GM19395 (cell line): ENCODE results near the gene PDLIM3.
"Not testable (repeated sequence)": the region's sequence is repeated elsewhere in the genome, so short reads cannot be mapped to it uniquely, and the experiment has no call there.

Experiments
- ATAC-seq: cut with Tn5 transposase; IDR thresholded peaks from one replicate; pipeline ENCODE4 v1.9.1; 2021; ENCODE audit warnings: mild to moderate bottlenecking, moderate library complexity; ENCODE audit not compliant: unreplicated experiment

Gene PDLIM3, protein sequence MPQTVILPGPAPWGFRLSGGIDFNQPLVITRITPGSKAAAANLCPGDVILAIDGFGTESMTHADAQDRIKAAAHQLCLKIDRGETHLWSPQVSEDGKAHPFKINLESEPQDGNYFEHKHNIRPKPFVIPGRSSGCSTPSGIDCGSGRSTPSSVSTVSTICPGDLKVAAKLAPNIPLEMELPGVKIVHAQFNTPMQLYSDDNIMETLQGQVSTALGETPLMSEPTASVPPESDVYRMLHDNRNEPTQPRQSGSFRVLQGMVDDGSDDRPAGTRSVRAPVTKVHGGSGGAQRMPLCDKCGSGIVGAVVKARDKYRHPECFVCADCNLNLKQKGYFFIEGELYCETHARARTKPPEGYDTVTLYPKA

DNA sequence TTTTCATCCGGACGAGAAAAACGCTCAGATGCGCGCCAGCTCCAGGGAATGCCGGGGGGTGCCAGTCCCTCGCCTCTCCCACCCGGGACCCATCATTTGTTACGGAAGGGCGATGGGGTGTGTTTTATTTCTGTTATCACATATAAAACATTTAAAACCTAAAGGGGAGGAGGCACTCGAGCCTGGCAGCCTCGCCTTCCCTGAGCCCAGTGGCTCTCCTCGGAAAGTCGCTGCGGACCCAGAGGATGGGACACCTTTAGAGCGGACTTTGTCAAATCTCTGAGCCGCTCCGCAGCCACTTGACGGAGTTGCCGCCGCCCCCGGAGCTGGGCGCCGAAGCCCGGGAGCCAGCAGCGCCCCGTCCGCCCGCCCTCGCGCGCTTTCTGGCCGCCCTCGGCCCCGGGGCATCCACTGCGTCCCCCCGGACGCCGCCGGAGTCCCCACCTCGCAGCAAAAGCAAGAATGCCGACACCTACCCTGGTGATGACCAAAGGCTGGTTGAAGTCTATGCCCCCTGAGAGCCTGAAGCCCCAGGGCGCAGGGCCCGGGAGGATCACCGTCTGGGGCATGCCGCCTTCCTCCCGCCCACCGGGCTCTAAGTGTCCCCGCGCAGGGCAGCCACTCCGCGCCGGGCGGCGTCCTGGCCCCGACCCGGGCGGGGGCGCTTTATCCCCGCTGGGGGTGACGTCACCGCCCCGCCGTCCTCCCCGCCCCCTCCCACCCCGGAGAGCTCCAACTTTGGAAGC, at the start of gene PDLIM3:
Gene PDLIM3, minus strand, starts transcription at position 642 of the 746 bp plus-strand sequence. Its CDS starts 73 bp downstream, at position 569.
- ATAC-seq, result no peak

DNA sequence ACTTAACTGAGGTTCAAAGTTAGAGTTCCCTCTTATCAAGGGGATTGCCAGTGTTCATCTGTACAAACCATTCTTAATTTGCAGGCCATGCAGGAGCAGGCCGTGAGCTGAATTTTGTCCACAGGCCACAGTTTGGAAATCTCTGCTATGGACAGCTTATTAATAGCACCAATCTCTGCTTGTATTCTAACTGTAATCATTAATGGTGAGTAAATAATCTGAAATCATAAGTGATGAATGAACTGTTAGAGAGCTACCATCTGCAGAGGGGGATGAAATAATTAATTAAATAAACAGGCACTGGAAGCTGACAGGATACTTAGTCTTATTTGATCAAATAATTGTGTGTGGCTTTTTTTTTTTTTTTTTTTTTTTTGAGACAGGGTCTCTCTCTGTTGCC, 48.5 kb upstream of the PDLIM3 start:
- ATAC-seq, result no peak

DNA sequence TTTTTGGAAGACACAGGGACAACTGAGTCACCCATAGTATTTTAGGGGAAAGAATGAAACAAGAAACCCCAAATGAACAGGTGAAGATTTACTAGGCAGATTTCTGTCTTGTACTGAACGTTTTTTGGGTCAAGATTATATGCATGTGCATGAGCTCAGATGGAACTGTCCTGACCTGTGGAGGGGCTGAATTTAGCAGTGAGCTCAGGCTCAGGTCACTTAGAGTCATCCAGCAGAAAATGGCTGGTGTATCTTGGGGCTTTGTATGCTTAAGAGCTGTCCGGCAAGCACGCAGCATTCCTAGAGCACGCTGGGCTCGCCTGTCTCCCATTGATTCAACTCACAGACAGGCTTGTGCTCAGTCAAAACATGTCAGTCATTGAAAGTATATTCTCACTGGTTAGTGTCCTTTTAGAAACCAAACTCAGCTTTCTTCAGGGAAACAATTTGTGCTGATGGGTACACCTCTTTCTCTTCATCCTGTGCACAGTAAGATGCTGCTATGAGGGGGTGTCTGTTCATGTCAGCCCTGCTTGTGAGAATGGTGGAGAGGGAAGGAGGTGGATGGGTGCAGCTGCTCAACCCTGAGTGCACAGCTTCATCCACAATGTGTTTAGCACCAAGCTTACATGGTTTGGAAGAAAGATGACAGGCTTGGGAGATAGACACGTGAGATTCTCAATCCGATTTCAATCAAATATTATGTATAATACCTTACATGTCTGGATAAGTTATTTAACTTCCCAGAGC, 47.5 kb upstream of the PDLIM3 start:
- no peak for ATAC-seq

DNA sequence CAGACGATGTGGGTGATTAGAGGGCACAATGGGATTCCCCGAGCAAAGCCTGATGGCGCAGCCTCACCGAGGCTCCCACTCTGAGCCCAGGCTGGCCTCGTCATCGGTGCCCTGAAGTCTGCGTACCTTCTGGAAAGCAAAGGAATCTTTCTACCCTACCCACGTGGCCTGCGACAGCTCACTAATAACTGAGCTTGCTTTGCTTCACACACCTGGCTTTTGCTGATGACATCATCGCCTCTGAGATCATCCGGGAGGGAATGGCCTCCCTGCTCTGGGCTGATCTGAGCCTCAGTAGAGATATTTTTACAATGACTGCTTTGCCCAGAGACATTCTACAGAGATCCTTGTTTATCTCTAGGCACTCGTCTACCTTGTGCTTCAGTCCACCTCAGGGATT, 45.4 kb upstream of the PDLIM3 start:
- no peak for ATAC-seq

DNA sequence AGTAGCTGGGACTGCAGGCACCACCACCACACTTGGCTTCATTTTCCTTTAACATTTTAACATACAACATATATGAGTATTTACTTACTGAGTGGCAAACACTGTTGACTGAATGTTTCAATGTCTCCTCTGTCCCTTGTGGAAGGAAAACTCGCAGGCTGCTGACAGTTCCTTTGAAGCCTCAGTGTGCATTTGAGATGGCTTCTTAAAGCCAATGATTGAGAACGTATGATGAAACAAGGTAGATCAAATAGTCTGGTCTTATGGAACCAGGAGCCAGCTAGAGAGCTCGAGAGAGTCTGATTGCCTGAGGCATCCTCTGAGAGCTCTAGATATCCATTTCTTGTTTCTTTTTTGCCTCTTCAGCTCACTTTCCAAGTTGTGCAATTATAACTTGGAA, 43.0 kb upstream of the PDLIM3 start:
- ATAC-seq, result no peak

DNA sequence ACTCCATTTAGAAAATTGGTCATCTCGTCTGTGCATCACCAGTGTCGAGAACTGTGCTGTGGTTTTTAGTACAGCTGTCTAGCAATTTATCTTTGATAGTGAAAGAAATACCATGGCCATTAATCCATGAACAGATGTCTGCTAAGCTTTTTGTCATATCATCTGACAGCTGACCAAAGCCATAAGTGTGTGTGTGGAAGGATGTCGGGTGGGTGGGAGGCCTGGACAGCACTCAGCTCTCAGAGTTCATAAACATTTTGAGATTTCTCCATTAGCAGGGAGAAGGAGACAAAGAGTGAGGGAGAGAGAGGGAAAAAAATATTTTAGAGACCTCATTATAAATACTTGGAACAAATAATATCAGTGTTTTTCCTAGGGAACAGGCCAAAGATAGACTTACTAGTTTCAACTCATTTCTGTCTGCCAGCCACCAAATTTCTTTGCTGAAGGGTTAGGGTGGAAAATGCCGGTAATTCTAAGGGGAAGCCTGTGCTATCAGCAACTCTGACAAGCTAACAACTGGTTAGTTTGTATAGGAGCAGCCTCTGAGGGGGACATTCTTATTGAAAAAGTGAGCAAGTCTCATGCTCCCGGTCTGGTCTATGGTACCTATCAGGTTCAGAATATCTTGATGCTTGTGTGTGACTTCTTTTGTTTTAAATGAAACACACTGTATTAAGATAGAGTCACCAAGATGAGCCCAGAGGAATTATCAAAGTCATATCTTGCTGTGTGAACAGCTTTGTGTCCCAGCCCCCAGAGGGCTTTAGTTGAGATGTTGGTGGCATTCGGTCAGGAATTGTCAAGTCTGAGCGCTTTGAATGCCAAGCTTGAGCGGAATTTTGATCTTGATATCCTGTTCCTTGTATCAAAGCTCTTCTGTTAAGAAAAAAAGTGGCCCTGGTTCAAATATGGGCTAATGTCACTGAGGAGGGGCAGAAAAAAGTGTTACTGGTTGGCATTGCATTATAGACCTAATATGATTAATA, 41.9 kb upstream of the PDLIM3 start:
- no peak for ATAC-seq

DNA sequence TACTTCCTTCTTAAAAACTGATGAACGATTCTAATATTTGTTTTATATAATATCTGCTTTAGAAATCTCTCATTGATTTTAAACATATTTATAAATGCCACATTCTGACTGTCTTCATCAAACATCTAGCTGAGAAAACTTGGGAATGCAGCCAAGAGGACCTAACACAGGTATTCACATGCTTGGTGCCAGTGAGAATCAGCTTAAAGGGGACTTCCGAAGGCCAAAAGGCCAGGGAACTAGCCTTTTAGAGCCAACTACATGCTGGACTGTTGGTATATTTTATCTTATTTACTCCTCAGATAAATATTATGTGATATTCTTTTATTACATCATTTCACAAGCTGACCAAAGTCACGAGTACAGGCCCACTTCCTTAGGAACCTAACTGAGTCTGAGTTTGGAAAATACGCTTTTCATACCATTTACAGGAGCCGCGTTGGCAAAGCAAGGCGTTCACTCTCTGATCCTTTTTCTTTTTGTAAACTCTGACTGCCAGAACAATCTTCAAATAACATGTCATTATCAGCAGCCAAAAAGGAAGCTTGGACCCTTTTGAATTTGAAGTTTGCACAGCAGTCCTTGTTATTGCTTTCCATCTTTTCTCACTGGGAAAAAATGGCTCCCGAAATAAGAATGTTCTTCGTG, 41.1 kb upstream of the PDLIM3 start:
- ATAC-seq, result no peak

DNA sequence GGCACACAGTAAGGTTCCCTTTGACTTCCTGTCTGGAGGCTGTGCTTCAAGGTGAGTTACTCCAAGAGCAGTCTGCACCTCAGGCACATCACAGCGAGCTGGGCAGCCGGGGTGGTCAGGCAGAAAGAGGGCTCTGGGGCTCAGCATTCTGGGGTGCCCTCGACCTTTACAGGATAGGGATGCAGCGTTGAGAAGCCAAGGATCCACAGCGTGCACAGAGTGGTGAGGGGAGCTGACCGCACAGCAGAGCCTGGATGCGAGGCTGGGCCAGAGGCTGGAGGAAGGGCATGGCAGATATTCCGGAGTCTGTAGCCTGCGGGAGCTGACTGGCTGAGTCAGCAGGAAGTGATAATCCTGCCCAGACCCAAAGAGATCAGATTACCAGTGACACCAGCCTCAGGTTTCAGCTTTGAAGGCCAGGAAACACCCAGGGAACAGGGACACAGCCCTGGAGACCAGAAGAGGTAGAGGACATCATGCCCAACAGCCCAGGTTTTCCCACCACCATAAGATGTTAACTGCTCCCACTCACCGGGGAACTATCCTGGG, 38.4 kb upstream of the PDLIM3 start:
- no peak for ATAC-seq

DNA sequence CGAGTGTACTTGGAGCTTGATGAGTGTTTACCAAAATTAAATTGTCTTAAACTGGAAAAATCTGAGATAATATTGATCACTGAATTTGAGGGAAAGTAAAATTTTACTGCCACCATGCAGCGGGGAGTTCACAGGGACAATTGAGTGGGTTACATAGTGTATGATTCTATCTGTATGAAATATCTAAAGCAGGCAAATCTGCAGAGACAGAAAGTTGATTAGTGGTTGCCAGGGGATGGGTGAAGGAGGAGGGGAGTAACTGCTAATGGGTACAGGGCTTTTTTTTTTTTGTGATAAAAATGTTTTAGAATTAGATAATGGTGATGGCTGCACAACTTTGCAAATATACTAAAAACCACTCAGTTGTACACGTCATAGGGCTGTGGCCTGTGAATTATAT, 35.4 kb upstream of the PDLIM3 start:
- ATAC-seq, result no peak

DNA sequence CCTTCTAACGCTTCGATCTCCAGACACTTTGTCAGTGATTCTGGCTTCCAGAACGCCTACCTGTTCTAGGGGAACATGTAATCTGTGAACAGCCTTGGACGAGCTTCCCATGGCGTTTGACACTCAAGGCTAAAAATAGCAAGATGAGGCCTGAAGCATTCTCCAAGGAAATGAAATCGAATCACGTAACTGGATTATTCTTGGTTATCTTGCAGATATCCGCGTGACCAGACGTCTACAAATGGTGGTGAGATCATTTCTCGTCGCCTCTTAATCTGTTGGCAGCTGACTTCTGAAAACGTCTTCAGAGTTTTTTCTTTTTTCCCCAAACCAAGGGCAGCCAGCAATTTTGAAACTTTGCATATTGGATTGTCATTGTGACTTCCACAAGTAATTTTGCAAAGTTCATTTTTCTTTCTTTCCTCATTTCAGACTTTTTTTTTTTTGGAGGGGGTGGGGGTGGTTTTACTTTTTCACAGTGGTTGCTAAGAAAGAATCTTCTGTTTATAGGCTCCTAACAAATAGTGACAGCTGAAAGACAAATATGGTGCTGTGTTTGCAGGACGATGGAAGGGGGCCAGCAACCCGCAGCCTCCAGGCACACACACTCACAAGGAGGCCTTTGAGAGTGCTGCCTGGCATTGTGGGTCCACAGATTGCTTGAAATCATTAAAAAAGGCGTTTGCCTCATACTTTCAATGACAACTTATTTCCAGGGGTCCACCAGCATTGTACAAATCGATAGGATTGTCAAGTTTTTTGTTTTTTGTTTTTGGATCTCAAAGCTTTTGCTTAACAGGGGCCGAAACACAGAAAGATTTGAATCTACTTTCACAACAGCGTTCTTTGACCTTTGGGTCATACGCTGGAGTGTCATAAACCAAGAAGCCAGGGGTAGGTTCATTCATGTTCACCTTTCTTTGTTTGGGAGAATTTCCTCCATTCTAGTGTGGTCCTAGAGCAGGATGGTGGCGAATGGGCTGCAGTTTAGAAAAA, 32.4 kb upstream of the PDLIM3 start:
- no peak for ATAC-seq

DNA sequence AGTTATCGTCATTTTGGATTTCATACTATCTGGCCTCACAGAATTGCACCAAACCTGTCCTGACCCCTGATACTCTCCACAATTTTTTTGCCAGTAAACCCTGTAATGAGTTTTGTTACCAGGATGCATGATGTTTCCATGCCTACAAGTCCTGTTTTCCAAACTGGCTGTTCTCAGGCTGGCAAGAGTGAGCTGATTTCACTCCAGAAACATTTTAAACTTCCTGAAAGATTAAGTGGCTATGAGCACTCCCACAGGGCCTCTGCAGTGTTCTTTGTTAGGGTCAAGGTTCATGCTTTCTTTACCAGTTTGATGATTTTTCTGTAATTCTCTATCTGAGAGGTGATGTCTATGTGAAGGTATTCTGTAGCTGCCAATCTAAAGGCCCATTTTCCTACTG, 31.7 kb upstream of the PDLIM3 start:
- ATAC-seq, result no peak

DNA sequence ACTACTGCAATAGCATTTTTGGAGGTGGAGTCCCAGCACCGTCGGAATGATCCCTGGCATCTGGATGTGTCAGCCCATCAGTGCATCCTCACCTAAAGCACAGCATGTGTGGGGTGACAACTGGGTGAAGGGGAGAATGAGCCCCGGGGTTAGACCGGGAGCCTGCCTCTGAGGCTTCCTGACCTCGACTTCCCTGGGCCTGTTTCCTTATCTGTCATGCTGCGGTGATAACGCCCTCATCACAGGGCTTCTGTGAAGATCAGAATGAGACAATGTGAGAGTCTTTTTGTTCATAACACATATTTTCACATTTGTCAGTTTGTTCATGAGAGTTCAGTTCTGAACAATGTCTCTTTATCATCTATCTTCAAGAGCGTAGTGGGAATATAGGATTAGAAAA, 31.1 kb upstream of the PDLIM3 start:
- no peak for ATAC-seq

DNA sequence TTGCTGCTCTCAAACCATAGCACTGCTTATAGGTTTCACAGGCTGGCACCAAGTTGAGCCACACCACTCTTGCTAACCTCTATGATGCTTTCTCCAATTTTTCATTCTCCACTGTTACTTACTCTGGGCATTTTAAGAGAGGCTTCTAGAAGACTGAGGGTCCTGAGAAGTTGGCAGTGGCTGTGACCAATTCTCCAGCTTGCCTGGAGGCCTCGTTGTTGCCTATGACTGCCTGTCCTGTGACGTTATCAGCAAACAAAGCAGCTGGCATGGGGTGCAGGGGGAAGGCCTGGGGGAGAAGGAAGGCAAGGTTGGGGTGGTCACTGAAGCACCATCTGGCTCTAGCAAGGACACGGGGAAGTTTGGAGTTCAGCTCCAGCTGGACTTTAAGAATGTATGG, 30.4 kb upstream of the PDLIM3 start:
- ATAC-seq, result no peak

DNA sequence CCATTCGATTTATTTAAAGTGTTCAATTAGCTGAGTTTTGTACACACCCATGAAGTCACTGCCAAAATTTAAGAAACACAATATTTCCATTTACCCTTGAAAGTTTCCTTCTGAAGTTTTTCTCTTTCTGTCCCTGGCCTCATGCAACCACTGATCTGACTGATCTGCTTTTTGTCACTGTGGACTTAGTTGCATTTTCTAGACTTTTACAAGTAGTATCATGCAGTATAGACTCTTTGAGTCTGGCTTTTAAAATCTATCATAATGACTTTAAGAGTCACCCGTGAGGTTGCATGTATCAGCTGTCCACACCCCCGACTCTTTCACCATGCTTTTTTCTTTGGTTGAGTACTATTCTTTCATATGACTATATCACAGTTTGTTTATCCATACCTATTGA, 29.0 kb upstream of the PDLIM3 start:
- no peak for ATAC-seq

DNA sequence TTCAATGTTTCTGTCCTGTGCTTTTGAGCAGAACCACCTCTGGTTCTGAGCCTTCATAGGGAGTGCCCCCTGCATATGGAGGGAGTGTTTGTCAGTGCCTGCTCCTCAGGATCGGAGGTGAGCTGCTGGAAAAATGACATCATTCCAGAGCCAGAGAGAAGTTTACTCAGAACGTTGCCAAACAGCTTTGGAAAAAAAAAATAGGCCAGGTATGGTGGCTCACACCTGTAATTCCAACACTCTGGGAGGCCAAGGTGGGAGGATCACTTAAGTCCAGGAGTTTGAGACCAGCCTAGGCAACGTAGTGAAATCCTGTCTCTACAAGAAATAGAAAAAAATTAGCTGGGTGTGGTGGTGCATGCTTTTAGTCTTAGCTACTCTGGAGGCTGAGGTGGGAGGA, 27.2 kb upstream of the PDLIM3 start:
- no peak for ATAC-seq

DNA sequence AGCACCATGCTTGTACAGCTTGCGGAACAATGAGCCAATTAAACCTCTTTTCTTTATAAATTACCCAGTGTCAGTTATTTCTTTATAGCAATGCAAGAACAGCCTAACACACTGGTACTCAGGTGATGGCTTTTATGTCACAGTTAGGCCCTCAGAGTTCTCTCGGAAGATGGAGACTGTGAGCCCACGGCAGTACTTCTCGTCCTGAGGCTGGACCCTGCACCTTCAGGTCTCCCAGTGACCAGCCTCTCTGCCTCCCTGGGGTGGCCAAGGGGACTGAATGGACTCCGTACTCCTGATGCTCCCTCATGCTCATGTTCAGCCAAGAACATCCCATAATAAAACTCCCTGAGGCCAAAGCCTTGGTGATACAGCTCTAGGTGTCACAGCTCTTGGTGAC, 25.0 kb upstream of the PDLIM3 start:
- no peak for ATAC-seq

DNA sequence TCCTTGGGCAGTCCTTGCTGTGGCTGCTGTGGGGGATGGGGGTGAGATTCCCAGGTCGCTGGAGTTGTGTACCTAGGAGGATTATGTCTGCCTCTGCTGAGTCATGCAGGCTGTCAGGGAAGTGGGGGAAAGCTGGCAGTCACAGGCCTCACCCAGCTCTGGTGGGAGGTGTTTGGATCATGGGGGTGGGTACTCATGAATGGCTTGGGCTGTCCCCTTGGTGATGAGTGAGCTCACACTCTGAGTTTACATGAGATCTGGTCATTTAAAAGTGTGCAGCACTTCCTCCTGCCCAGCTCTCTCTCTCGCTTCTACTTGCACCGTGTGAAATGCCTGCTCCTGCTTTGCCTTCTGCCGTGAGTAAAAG, 24.6 kb upstream of the PDLIM3 start:
- no peak for ATAC-seq

DNA sequence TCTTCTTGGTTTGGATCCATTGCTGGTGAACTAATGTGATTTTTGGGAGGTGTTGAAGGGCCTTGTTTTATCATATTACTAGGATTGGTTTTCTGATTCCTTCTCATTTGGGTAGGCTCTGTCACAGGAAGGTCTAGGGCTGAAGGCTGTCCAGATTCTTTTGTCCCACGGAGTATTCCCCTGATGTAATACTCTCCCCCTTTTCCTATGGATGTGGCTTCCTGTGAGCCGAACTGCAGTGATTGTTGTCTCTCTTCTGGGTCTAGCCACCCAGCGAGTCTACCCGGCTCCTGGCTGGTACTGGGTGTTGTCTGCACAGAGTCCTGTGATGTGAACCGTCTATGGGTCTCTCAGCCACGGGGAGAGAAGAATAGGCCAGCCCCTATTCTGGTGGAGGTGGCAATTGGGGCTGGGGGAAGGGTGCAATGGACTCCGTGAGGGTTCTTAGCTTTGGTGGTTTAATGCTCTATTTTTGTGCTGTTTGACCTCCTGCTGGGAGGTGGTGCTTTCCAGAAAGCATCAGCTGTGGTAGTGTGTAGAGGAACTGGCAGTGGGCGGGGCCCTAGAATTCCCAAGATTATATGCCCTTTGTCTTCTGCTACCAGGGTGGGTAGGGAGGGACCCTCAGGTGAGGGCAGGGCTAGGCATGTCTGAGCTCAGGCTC, 24.1 kb upstream of the PDLIM3 start:
- ATAC-seq, result not testable (repeated sequence)
